Measurements from ENCODE around the gene TTLL5. TPM values are rescaled to one million over a fixed set of nuclear protein-coding genes. Genes with fewer than 3 reads are reported as not detected.

Gene TTLL5
- total RNA-seq, 1 donor from 2014 or later = 37.9 TPM

GRCh38 chr14:75718199-75718598 is 57.2 kb downstream of the TTLL5 start:
- TF ChIP-seq CTCF (IDR thresholded peaks at IDR 0.05) = no peak
- H3K4me1 Mint-ChIP-seq = no peaks in the 10 kb centered on the region
- peaks cover 51% of the 10 kb centered on the region for H3K36me3 Mint-ChIP-seq (ENCODE audit: low read depth)
- DNase-seq = no peak
- ChIA-PET CTCF (no interaction called here), POLR2A (no interaction called here)
- H3K27ac Mint-ChIP-seq = no peak overlapping the region
- no peak overlapping the region for H3K4me3 Mint-ChIP-seq
- intact Hi-C loops (cut with micrococcal nuclease) = no loop called here
- H3K27me3 Mint-ChIP-seq = no peaks in the 10 kb centered on the region
- no peak for ATAC-seq (ENCODE audit: low read depth)
- no peaks in the 10 kb centered on the region for H3K9me3 Mint-ChIP-seq

GRCh38 chr14:75720116-75720515 is 59.1 kb downstream of the TTLL5 start:
- Mint-ChIP-seq H3K27ac (no peak overlapping the region), H3K9me3 (no peaks in the 10 kb centered on the region), H3K4me1 (no peaks in the 10 kb centered on the region), H3K4me3 (no peak overlapping the region), H3K27me3 (no peaks in the 10 kb centered on the region), H3K36me3 (ENCODE audit: low read depth) (peaks cover 61% of the 10 kb centered on the region)
- ChIA-PET POLR2A (no interaction called here), CTCF (interaction anchor here (1.4 kb wide), 1 partner anchor 11 kb away, joined by 3 read pairs; no protein-coding TSS in a partner anchor)
- intact Hi-C loops (cut with micrococcal nuclease) = no loop called here
- ATAC-seq (ENCODE audit: low read depth) = no peak
- no peak for DNase-seq
- TF ChIP-seq CTCF (IDR thresholded peaks at IDR 0.05) = no peak

GRCh38 chr14:75720842-75721498 is 59.9 kb downstream of the TTLL5 start:
- Mint-ChIP-seq H3K27ac (no peak overlapping the region), H3K4me1 (no peaks in the 10 kb centered on the region), H3K9me3 (no peaks in the 10 kb centered on the region), H3K36me3 (ENCODE audit: low read depth) (peaks cover 61% of the 10 kb centered on the region), H3K27me3 (no peaks in the 10 kb centered on the region), H3K4me3 (no peak overlapping the region)
- TF ChIP-seq CTCF (IDR thresholded peaks at IDR 0.05) = no peak
- ATAC-seq (ENCODE audit: low read depth) (no peak), DNase-seq (no peak)
- CTCF ChIA-PET = interaction anchor here (0.9 to 1.4 kb wide), 2 partner anchors 10 to 12 kb away, joined by 3 read pairs; no protein-coding TSS in a partner anchor
- intact Hi-C loops (cut with micrococcal nuclease) = no loop called here
- POLR2A ChIA-PET = no interaction called here

GRCh38 chr14:75723716-75724115 is 62.7 kb downstream of the TTLL5 start:
- intact Hi-C loops (cut with micrococcal nuclease) = no loop called here
- ATAC-seq (ENCODE audit: low read depth) (no peak), DNase-seq (no peak)
- no peak overlapping the region for H3K27ac Mint-ChIP-seq
- ChIA-PET CTCF (no interaction called here), POLR2A (no interaction called here)
- H3K4me3 Mint-ChIP-seq = no peak overlapping the region
- peaks cover 61% of the 10 kb centered on the region for H3K36me3 Mint-ChIP-seq (ENCODE audit: low read depth)
- no peaks in the 10 kb centered on the region for H3K4me1 Mint-ChIP-seq
- no peak for TF ChIP-seq CTCF (IDR thresholded peaks at IDR 0.05)
- H3K27me3 Mint-ChIP-seq = no peaks in the 10 kb centered on the region
- peaks cover 7% of the 10 kb centered on the region for H3K9me3 Mint-ChIP-seq

- H3K9me3 Mint-ChIP-seq = peaks cover 7% of the 10 kb centered on the region
- H3K36me3 Mint-ChIP-seq (ENCODE audit: low read depth) = peaks cover 54% of the 10 kb centered on the region
- no peak overlapping the region for H3K27ac Mint-ChIP-seq
- H3K4me3 Mint-ChIP-seq = no peak overlapping the region
- no peak for TF ChIP-seq CTCF (IDR thresholded peaks at IDR 0.05)
- H3K4me1 Mint-ChIP-seq = no peaks in the 10 kb centered on the region
- DNase-seq (no peak), ATAC-seq (ENCODE audit: low read depth) (no peak)
- ChIA-PET POLR2A (interaction anchor here (0.7 kb wide), 1 partner anchor 16 kb away, joined by 3 read pairs; no protein-coding TSS in a partner anchor), CTCF (no interaction called here)
- no peaks in the 10 kb centered on the region for H3K27me3 Mint-ChIP-seq
- intact Hi-C loops (cut with micrococcal nuclease) = no loop called here
Observed at GRCh38 chr14:75724414-75725204, 63.6 kb downstream of the TTLL5 start.

Data from activated B cell treated with CpG ODN at 0.5 μM for 24 hours (primary cell).